Mesendoderm (in vitro differentiated cells): ENCODE data around the gene DZIP3. TPM values are rescaled to one million over a fixed set of nuclear protein-coding genes. Genes with fewer than 3 reads are reported as not detected.

Source experiments
- DNase-seq: peaks from one replicate; pipeline ENCODE4 v3.0.0; 2013
- H2AK5ac ChIP-seq: 2 replicates; pipeline ENCODE4 v1.6.1; 2013; ENCODE audit warnings: low read length, inconsistent platforms
- H2BK120ac ChIP-seq: 2 replicates; pipeline ENCODE4 v1.6.1; 2013; ENCODE audit warnings: low read depth, mild to moderate bottlenecking, low read length, moderate library complexity, mixed read lengths
- H2BK15ac ChIP-seq: replicated peaks from 2 replicates; pipeline ENCODE4 v1.6.1; 2013; ENCODE audit warnings: low read depth, mild to moderate bottlenecking, moderate library complexity
- H2BK5ac ChIP-seq: 2 replicates; pipeline ENCODE4 v1.6.1; 2013; ENCODE audit warnings: low read length, inconsistent platforms
- H3K18ac ChIP-seq: 2 replicates; pipeline ENCODE4 v1.6.1; 2013; ENCODE audit warnings: mild to moderate bottlenecking, low read length, mixed read lengths
- H3K23ac ChIP-seq: one replicate; pipeline ENCODE4 v1.6.1; 2013; ENCODE audit warnings: low read length
- H3K27ac ChIP-seq: 2 replicates; pipeline ENCODE4 v1.5.1; 2013; ENCODE audit warnings: low read depth, mild to moderate bottlenecking, inconsistent platforms, low read length, moderate library complexity
- H3K27me3 ChIP-seq: 2 replicates; pipeline ENCODE4 v1.6.1; 2013; ENCODE audit warnings: low read length, control low read depth, mild to moderate bottlenecking, inconsistent platforms; ENCODE audit not compliant: insufficient read depth, poor library complexity
- H3K36me3 ChIP-seq: 2 replicates; pipeline ENCODE4 v1.6.1; 2013; ENCODE audit warnings: low read length, inconsistent platforms; ENCODE audit not compliant: control insufficient read depth, insufficient read depth
- H3K4ac ChIP-seq: one replicate; pipeline ENCODE4 v1.6.1; 2013; ENCODE audit warnings: low read depth, mild to moderate bottlenecking, low read length, moderate library complexity
- H3K4me1 ChIP-seq: 2 replicates; pipeline ENCODE4 v1.6.1; 2013; ENCODE audit warnings: low read depth, low read length, inconsistent platforms; ENCODE audit not compliant: control insufficient read depth
- H3K4me2 ChIP-seq: 2 replicates; pipeline ENCODE4 v1.6.1; 2013; ENCODE audit warnings: low read length
- H3K4me3 ChIP-seq: 2 replicates; pipeline ENCODE4 v1.5.1; 2013; ENCODE audit warnings: mild to moderate bottlenecking, low read length
- H3K56ac ChIP-seq: one replicate; pipeline ENCODE4 v1.6.1; 2013; ENCODE audit warnings: low read length
- H3K79me1 ChIP-seq: 2 replicates; pipeline ENCODE4 v1.6.1; 2013; ENCODE audit warnings: low read length, inconsistent platforms
- H3K79me2 ChIP-seq: 2 replicates; pipeline ENCODE4 v1.6.1; 2013; ENCODE audit warnings: mild to moderate bottlenecking, low read length; ENCODE audit not compliant: control insufficient read depth, insufficient read depth
- H3K9ac ChIP-seq: 2 replicates; pipeline ENCODE4 v1.6.1; 2013; ENCODE audit warnings: low read length, inconsistent platforms
- H4K5ac ChIP-seq: one replicate; pipeline ENCODE4 v1.6.1; 2013; ENCODE audit warnings: low read length
- H4K8ac ChIP-seq: one replicate; pipeline ENCODE4 v1.6.1; 2013; ENCODE audit warnings: low read depth, mild to moderate bottlenecking, control low read depth, low read length, moderate library complexity
- WGBS: extraction: QIAGEN DNeasy Blood & Tissue Kit; methylation state at CpG from one replicate; pipeline ENCODE4 v1.1.7; 2013; ENCODE audit warnings: low lambda C conversion rate, missing lambda C conversion rate; ENCODE audit not compliant: insufficient coverage; ENCODE audit errors: extremely low coverage; 5-methylcytosine and 5-hydroxymethylcytosine counted together
- polyA plus RNA-seq, 2 experiments: library from polyadenylated mRNA; stranded (reverse); fragments of 200-250 nt; gene quantifications; one replicate each; pipeline ENCODE4 v1.2.3, GENCODE V29; 2013

The DZIP3 gene, protein sequence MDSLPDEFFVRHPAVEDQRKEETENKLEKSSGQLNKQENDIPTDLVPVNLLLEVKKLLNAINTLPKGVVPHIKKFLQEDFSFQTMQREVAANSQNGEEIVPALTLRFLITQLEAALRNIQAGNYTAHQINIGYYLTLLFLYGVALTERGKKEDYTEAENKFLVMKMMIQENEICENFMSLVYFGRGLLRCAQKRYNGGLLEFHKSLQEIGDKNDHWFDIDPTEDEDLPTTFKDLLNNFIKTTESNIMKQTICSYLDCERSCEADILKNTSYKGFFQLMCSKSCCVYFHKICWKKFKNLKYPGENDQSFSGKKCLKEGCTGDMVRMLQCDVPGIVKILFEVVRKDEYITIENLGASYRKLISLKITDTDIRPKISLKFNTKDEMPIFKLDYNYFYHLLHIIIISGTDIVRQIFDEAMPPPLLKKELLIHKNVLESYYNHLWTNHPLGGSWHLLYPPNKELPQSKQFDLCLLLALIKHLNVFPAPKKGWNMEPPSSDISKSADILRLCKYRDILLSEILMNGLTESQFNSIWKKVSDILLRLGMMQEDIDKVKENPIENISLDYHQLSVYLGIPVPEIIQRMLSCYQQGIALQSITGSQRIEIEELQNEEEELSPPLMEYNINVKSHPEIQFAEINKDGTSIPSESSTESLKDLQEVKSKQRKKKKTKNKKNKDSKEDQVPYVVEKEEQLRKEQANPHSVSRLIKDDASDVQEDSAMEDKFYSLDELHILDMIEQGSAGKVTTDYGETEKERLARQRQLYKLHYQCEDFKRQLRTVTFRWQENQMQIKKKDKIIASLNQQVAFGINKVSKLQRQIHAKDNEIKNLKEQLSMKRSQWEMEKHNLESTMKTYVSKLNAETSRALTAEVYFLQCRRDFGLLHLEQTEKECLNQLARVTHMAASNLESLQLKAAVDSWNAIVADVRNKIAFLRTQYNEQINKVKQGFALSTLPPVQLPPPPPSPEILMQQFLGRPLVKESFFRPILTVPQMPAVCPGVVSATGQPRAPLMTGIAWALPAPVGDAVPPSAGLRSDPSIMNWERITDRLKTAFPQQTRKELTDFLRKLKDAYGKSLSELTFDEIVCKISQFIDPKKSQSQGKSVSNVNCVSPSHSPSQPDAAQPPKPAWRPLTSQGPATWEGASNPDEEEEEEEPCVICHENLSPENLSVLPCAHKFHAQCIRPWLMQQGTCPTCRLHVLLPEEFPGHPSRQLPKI
- 13.1 TPM for polyA plus RNA-seq (2013, experiment 1 of 2)
- polyA plus RNA-seq (2013, experiment 2 of 2) = 13.1 TPM

GRCh38 chr3:108589081-108589997 is at the start of gene DZIP3, which contains the start of gene CIP2A:
Gene DZIP3 (plus strand): TSS chr3:108589722. CDS start chr3:108605407, 15,685 bp downstream.
Gene CIP2A (minus strand): TSS chr3:108589438. CDS start chr3:108589375, 63 bp downstream.
- Histone ChIP-seq H3K4ac (peak within 1 kb of the TSS; percentile 85), H3K79me2 (peaks cover 30% of the 10 kb centered on the region)

GRCh38 chr3:108546247-108546646 is 43.3 kb upstream of the DZIP3 start:
- no peaks in the 10 kb centered on the region for H3K79me2 ChIP-seq
- no peak overlapping the region for H3K18ac ChIP-seq
- no peak overlapping the region for H4K5ac ChIP-seq
- no CpG with 5 or more reads among the region's 1 CpG for WGBS
- H2AK5ac ChIP-seq = no peak overlapping the region
- no peak overlapping the region for H3K56ac ChIP-seq
- no peak overlapping the region for H2BK120ac ChIP-seq
- no peak overlapping the region for H4K8ac ChIP-seq
- no peak overlapping the region for H2BK5ac ChIP-seq
- H3K36me3 ChIP-seq = peaks cover 5% of the 10 kb centered on the region
- no peaks in the 10 kb centered on the region for H3K4me1 ChIP-seq
- H2BK15ac ChIP-seq = no peak overlapping the region
- H3K4me2 ChIP-seq = no peak overlapping the region
- no peaks in the 10 kb centered on the region for H3K79me1 ChIP-seq
- no peak overlapping the region for H3K4ac ChIP-seq
- DNase-seq = no peak
- H3K4me3 ChIP-seq = no peak overlapping the region
- H3K27me3 ChIP-seq = no peaks in the 10 kb centered on the region
- H3K9ac ChIP-seq = no peak overlapping the region
- H3K23ac ChIP-seq = no peak overlapping the region
- no peak overlapping the region for H3K27ac ChIP-seq

More at GRCh38 chr3:108589081-108589997, at the start of gene DZIP3, which contains the start of gene CIP2A:
- Histone ChIP-seq H3K79me1 (peaks cover 4% of the 10 kb centered on the region), H3K27ac (peak within 1 kb of the TSS; percentile 87), H4K5ac (no peak within 1 kb of the TSS), H4K8ac (no peak within 1 kb of the TSS), H3K4me3 (peak within 1 kb of the TSS; percentile 97), H3K4me2 (peak within 1 kb of the TSS; percentile 64), H3K27me3 (no peaks in the 10 kb centered on the region), H2BK120ac (no peak within 1 kb of the TSS), H3K56ac (peak within 1 kb of the TSS; percentile 99), H2BK5ac (peak within 1 kb of the TSS; percentile 72), H2BK15ac (no peak within 1 kb of the TSS), H2AK5ac (no peak within 1 kb of the TSS), H3K23ac (no peak within 1 kb of the TSS), H3K36me3 (no peaks in the 10 kb centered on the region), H3K4me1 (no peaks in the 10 kb centered on the region), H3K9ac (peak within 1 kb of the TSS; percentile 98), H3K18ac (peak within 1 kb of the TSS; percentile 96)
- WGBS = no CpG with 5 or more reads among the region's 59 CpGs
- DNase-seq = peak; percentile 99

DNA sequence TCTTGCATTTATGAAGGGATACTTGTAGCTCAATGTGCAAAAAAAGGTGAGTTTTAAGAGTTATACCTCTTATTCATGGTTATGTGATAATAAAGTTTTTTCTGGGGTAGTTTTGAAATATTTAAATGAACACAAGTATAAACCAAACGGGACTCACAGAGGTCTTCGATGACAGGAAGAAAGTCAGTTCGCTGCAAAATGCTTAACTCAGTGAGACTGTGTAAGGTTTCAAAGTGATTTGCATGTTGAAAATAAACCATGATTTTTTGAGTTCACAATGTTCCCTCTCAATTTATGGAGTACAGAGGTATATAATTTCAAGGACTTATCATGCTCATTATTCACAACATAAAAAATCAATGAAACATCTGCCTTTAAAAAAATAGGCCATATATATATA is 42.8 kb upstream of the DZIP3 start:
- Histone ChIP-seq H2BK15ac (no peak overlapping the region), H3K4me1 (no peaks in the 10 kb centered on the region), H2BK5ac (no peak overlapping the region), H3K56ac (no peak overlapping the region), H3K9ac (no peak overlapping the region), H4K8ac (no peak overlapping the region), H2BK120ac (no peak overlapping the region), H3K4ac (no peak overlapping the region), H3K27me3 (no peaks in the 10 kb centered on the region), H3K79me2 (no peaks in the 10 kb centered on the region), H2AK5ac (no peak overlapping the region), H3K23ac (no peak overlapping the region), H3K27ac (no peak overlapping the region), H3K4me2 (no peak overlapping the region), H3K4me3 (no peak overlapping the region), H3K36me3 (peaks cover 5% of the 10 kb centered on the region), H3K18ac (no peak overlapping the region), H3K79me1 (no peaks in the 10 kb centered on the region), H4K5ac (no peak overlapping the region)
- DNase-seq = no peak
- no CpG with 5 or more reads among the region's 3 CpGs for WGBS

DNA sequence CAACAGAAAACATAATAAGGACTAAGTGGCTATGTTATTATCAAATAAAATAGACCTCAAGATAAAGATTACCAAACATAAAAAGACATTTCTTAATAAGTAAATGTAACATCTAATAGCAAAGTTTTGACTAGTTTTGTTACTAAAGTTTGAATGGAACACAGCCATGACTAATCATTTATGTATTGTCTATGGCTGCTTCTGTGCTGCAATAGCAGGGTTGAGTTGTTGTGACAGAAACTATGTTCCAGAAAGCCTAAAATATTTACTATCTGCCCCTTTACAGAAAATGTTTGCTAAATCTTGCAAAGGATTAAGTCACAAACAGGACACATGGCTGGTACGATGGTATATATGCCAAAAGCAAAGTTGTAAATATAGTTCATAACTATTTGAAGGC is 41.2 kb upstream of the DZIP3 start:
- no peak overlapping the region for H3K4ac ChIP-seq
- H3K36me3 ChIP-seq = peaks cover 4% of the 10 kb centered on the region
- no peak overlapping the region for H3K23ac ChIP-seq
- no peaks in the 10 kb centered on the region for H3K4me1 ChIP-seq
- H2BK5ac ChIP-seq = no peak overlapping the region
- H3K18ac ChIP-seq = no peak overlapping the region
- no peak overlapping the region for H2AK5ac ChIP-seq
- no peak overlapping the region for H3K4me2 ChIP-seq
- H3K27me3 ChIP-seq = no peaks in the 10 kb centered on the region
- H3K79me1 ChIP-seq = no peaks in the 10 kb centered on the region
- H2BK15ac ChIP-seq = no peak overlapping the region
- no peaks in the 10 kb centered on the region for H3K79me2 ChIP-seq
- H4K5ac ChIP-seq = no peak overlapping the region
- no peak for DNase-seq
- H3K27ac ChIP-seq = no peak overlapping the region
- no peak overlapping the region for H2BK120ac ChIP-seq
- no peak overlapping the region for H3K56ac ChIP-seq
- H4K8ac ChIP-seq = no peak overlapping the region
- no peak overlapping the region for H3K9ac ChIP-seq
- H3K4me3 ChIP-seq = no peak overlapping the region
- no CpG with 5 or more reads among the region's 1 CpG for WGBS

DNA sequence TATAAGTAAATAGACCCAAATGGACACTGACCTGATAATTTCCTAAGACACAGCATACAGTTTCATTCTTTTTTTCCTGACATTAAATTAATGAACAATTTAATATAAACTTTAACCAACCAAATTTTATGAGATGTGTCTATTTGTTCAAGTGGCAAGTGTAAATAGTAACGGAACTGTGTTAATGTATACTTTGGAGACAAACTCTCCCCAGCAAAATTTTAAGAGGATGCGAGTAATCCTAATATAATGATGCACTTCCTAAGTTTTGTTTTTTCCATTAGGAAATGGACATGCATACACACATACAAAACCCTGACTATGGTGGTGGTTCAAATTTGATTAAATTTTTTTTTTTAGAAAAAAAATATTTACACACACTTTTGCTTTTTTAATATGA is 40.6 kb upstream of the DZIP3 start:
- Histone ChIP-seq H4K8ac (no peak overlapping the region), H3K27ac (no peak overlapping the region), H3K18ac (no peak overlapping the region), H3K79me1 (no peaks in the 10 kb centered on the region), H2BK5ac (no peak overlapping the region), H3K4me1 (no peaks in the 10 kb centered on the region), H3K23ac (no peak overlapping the region), H3K9ac (no peak overlapping the region), H2BK15ac (no peak overlapping the region), H3K27me3 (no peaks in the 10 kb centered on the region), H2BK120ac (no peak overlapping the region), H3K56ac (no peak overlapping the region), H3K4me3 (no peak overlapping the region), H3K79me2 (no peaks in the 10 kb centered on the region), H3K36me3 (no peaks in the 10 kb centered on the region), H3K4me2 (no peak overlapping the region), H2AK5ac (no peak overlapping the region), H4K5ac (no peak overlapping the region), H3K4ac (no peak overlapping the region)
- WGBS = no CpG with 5 or more reads among the region's 2 CpGs
- no peak for DNase-seq
